ENCODE measurements around the gene ZNF37A. TPM values are rescaled to one million over a fixed set of nuclear protein-coding genes. Genes with fewer than 3 reads are reported as not detected.
"Not testable (repeated sequence)": the region's sequence is repeated elsewhere in the genome, so short reads cannot be mapped to it uniquely, and the experiment has no call there.

Gene ZNF37A
- total RNA-seq, 1 experiment from 2014 or later, result 18.5 TPM

DNA sequence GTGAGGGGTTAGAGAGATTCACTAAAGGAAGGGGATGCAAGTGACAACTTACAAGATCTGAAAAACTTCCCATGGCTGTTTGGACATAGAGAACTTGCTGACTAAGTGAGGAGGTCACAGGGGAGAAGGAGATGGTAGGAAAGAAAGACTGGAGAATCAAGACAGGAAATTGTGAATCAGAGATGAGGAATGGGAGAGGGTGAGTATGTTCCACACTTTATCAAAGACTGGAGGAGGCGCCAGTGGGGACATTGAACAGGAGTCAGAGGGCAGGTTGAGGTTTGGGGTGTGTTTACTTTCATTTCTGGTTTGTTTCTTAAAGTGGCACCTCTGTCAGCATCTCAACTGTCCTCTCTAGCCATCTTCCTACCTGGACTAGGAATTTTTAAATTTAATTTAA, 24.5 kb upstream of the ZNF37A start:
- peak; percentile 47; the same call in 1 of the 2 replicates for TF ChIP-seq SP1 (IDR thresholded peaks at IDR 0.05; ENCODE audit: low read depth)
- H4K20me1 ChIP-seq (ENCODE audit: insufficient read depth); H3K36me3 ChIP-seq (ENCODE audit: control insufficient read depth in 1 of 2, insufficient read depth in 2 of 2, low read length in 2 of 2); H3K9ac ChIP-seq (ENCODE audit: low read length); H3K4me1 ChIP-seq (ENCODE audit: control insufficient read depth in 1 of 2, insufficient read depth in 2 of 2, low read length in 2 of 2); H2AFZ ChIP-seq (ENCODE audit: low read depth, low read length, poor library complexity, severe bottlenecking); BruUV-seq (replicated peaks); CTCF ChIA-PET; H3K79me2 ChIP-seq (ENCODE audit: insufficient read depth, low read length); H3K9me3 ChIP-seq (ENCODE audit: control insufficient read depth in 1 of 2, insufficient read depth in 1 of 2, low read depth in 1 of 2, low read length in 2 of 2); H3K4me3 ChIP-seq (replicated peaks in 1 of 2; ENCODE audit: low read depth in 1 of 2, low read length in 2 of 2); intact Hi-C loops (cut with micrococcal nuclease); H3K27me3 ChIP-seq (ENCODE audit: insufficient read depth, low read length); H3K27ac ChIP-seq (ENCODE audit: low read depth, low read length); H3K9me2 ChIP-seq (ENCODE audit: insufficient read depth); RAD21 ChIA-PET (ENCODE audit: low non-redundant PET in 1 of 2, low total read pairs in 2 of 2, uncharacterized antibody in 2 of 2, unreplicated experiment in 2 of 2); POLR2A ChIA-PET; DNase-seq (ENCODE audit: low read depth, low spot score): not testable (repeated sequence)
- ATAC-seq, result peak; percentile 52
- H3K4me2 ChIP-seq (ENCODE audit: low read length), result peak overlapping the region; percentile 42

DNA sequence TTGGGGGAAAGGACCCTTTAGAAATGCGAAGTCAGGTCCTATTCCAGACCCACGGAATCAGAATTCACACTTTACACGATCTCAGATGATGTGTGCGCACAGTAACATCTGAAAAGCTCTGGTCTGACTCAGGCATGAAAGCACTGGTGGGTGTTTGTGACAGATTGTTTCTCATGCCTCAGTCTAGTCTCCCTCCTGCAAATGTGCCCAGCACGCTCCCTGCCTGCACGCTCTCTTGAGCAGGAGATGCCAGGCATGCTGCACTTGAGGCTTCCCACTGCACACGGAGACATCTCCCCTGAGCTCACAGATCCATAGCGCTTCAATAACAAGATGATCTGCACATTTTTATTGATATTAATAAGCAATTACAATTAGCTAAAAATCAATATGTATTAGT, 23.6 kb upstream of the ZNF37A start:
- H2AFZ ChIP-seq (ENCODE audit: low read depth, low read length, poor library complexity, severe bottlenecking), result no peak overlapping the region
- no peak for DNase-seq (ENCODE audit: low read depth, low spot score)
- H3K9me2 ChIP-seq (ENCODE audit: insufficient read depth), result no peaks in the 10 kb centered on the region
- no peak overlapping the region for H3K4me3 ChIP-seq (replicated peaks in 1 of 2; ENCODE audit: low read depth in 1 of 2, low read length in 2 of 2)
- TF ChIP-seq YY1 (IDR thresholded peaks at IDR 0.05; ENCODE audit: extremely low read depth, insufficient replicate concordance, low read depth, low read length) (no peak), EGR1 (IDR thresholded peaks at IDR 0.05; ENCODE audit: low read depth) (no peak), FOSL1 (IDR thresholded peaks at IDR 0.05; ENCODE audit: low read depth) (no peak), SRF (IDR thresholded peaks at IDR 0.05; ENCODE audit: low read depth) (no peak), ATF3 (IDR thresholded peaks at IDR 0.05) (no peak), EZH2phosphoT487 (IDR thresholded peaks at IDR 0.05; ENCODE audit: borderline replicate concordance) (no peak), SP1 (IDR thresholded peaks at IDR 0.05; ENCODE audit: low read depth) (no peak), MAX (IDR thresholded peaks at IDR 0.05) (no peak), ZFX (IDR thresholded peaks at IDR 0.05) (no peak), SIN3A (IDR thresholded peaks at IDR 0.05; ENCODE audit: low read depth) (no peak), RAD21 (IDR thresholded peaks at IDR 0.05; ENCODE audit: low read depth) (no peak), ZBTB33 (IDR thresholded peaks at IDR 0.05; ENCODE audit: extremely low read depth, insufficient replicate concordance, low read length) (no peak)
- no peaks in the 10 kb centered on the region for H3K36me3 ChIP-seq (ENCODE audit: control insufficient read depth in 1 of 2, insufficient read depth in 2 of 2, low read length in 2 of 2)
- H3K4me1 ChIP-seq (ENCODE audit: control insufficient read depth in 1 of 2, insufficient read depth in 2 of 2, low read length in 2 of 2), result peaks cover 0 to 5% of the 10 kb centered on the region in 2 experiments; a peak in 1 of 4 replicates
- no peak overlapping the region for H3K9ac ChIP-seq (ENCODE audit: low read length)
- intact Hi-C loops (cut with micrococcal nuclease), result no loop called here
- BruUV-seq (replicated peaks), result no TSS peak
- no peaks in the 10 kb centered on the region for H3K27me3 ChIP-seq (ENCODE audit: insufficient read depth, low read length)
- RAD21 ChIA-PET (ENCODE audit: low non-redundant PET in 1 of 2, low total read pairs in 2 of 2, uncharacterized antibody in 2 of 2, unreplicated experiment in 2 of 2), result no interaction called here
- H3K79me2 ChIP-seq (ENCODE audit: insufficient read depth, low read length), result no peaks in the 10 kb centered on the region
- ATAC-seq, result no peak
- CTCF ChIA-PET, result no interaction called here
- POLR2A ChIA-PET, result no interaction called here
- no peak overlapping the region for H3K27ac ChIP-seq (ENCODE audit: low read depth, low read length)
- no peaks in the 10 kb centered on the region for H3K9me3 ChIP-seq (ENCODE audit: control insufficient read depth in 1 of 2, insufficient read depth in 1 of 2, low read depth in 1 of 2, low read length in 2 of 2)
- H4K20me1 ChIP-seq (ENCODE audit: insufficient read depth), result no peaks in the 10 kb centered on the region
- no peak overlapping the region for H3K4me2 ChIP-seq (ENCODE audit: low read length)
